Loucy (cell line): Measurements from ENCODE around the gene MILR1.

Source experiments
- EZH2phosphoT487 ChIP-seq: fragments of 200-600 bp; IDR thresholded peaks from 2 replicates; pipeline ENCODE4 v1.6.1; 2018; ENCODE audit warnings: antibody characterized with exemption, mild to moderate bottlenecking, moderate library complexity, borderline replicate concordance
- TF ChIP-seq, protein P1 (sequence below): fragments of 200-600 bp; sonication (generic); conservative IDR thresholded peaks from 2 replicates; pipeline ENCODE4 v1.5.1; 2014; ENCODE audit warnings: mild to moderate bottlenecking, antibody characterized with exemption, low read length

DNA sequence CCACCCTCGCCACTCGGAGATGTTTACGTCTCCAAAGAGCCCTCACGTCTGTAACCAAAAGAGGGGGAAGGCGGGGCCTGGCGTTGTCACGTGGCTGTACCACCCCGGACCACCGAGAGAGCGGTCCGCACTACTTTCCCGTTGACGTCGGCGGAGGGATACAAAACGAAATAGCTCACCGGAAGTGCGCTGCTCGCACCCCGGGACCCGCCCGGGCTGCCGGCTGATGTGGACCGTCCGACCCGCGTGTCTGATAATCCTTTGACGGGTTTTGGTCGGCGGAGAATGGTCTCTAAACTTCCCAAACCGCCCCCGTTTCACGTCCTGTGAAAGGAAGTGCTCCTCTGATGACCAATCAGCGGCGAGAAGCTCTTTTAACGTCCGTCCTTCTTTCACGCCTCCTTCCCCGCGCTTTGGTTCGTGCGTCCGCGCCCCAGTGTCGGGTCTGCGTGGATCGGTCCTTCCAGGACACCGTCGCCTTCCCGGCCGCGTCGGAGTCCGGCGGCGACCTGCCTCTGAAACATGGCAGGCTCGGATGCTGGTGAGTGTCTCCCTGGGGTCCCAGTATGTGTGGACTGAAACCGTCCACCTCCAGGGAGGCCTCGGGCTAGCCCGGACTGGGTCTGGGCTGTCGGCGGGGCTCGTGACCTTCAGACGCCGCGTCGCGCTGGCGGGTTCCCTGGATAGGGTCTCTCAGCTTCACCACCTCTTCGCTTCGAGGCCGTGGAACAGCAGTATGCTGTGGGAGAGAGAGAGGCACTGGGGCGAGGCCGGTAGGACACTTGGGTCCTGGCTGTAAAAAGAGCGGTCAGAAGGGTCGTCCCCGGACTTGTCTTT lies 57.9 kb downstream of the MILR1 start, which contains the start of gene CEP95:
- TF ChIP-seq, protein P1, sequence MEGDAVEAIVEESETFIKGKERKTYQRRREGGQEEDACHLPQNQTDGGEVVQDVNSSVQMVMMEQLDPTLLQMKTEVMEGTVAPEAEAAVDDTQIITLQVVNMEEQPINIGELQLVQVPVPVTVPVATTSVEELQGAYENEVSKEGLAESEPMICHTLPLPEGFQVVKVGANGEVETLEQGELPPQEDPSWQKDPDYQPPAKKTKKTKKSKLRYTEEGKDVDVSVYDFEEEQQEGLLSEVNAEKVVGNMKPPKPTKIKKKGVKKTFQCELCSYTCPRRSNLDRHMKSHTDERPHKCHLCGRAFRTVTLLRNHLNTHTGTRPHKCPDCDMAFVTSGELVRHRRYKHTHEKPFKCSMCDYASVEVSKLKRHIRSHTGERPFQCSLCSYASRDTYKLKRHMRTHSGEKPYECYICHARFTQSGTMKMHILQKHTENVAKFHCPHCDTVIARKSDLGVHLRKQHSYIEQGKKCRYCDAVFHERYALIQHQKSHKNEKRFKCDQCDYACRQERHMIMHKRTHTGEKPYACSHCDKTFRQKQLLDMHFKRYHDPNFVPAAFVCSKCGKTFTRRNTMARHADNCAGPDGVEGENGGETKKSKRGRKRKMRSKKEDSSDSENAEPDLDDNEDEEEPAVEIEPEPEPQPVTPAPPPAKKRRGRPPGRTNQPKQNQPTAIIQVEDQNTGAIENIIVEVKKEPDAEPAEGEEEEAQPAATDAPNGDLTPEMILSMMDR = no peak
- TF ChIP-seq EZH2phosphoT487 = no peak
